AG04449 (cell line): ENCODE measurements around the gene NRG2.

Source experiments
- CTCF ChIA-PET: fragments of 350-600 bp; formaldehyde crosslinking; extraction: SDS; loops from one replicate; lab custom pipeline; 2021; ENCODE audit warnings: antibody characterized with exemption; lab: Yijun Ruan, JAX
- POLR2A ChIA-PET: fragments of 400-600, 350-600 bp; formaldehyde crosslinking; extraction: SDS; loops from one replicate; lab custom pipeline; 2020; ENCODE audit warnings: antibody characterized with exemption, inconsistent platforms; lab: Yijun Ruan, JAX
- DNase-seq: peaks from one replicate; pipeline ENCODE4 v3.0.0-alpha.2; 2010; ENCODE audit warnings: low read depth, low spot score
- H3K4me3 ChIP-seq: 2 replicates; pipeline ENCODE4 v1.5.1; 2011; ENCODE audit warnings: low read depth, mild to moderate bottlenecking, control low read depth, low read length
- CTCF ChIP-seq: IDR thresholded peaks from one replicate; pipeline ENCODE4 v1.5.1; 2011; ENCODE audit warnings: mild to moderate bottlenecking, moderate library complexity, low read length, control low read depth, inconsistent platforms; ENCODE audit not compliant: insufficient read depth; ENCODE audit errors: missing control alignments

Gene NRG2

GRCh38 chr5:139925650-139926640 lies 117.2 kb downstream of the NRG2 start:
- no peak for DNase-seq
- ChIA-PET POLR2A (no interaction called here), CTCF (interaction anchor here (1.3 kb wide), 1 partner anchor 42 kb away, joined by 4 read pairs; no protein-coding TSS in a partner anchor)
- no peak for TF ChIP-seq CTCF
- no peak overlapping the region for H3K4me3 ChIP-seq

GRCh38 chr5:139925216-139925562 lies 117.9 kb downstream of the NRG2 start:
- ChIA-PET POLR2A (no interaction called here), CTCF (no interaction called here)
- no peak for DNase-seq

GRCh38 chr5:139924294-139925215 lies 118.5 kb downstream of the NRG2 start:
- TF ChIP-seq CTCF, result no peak
- POLR2A ChIA-PET, result interaction anchor here (0.6 kb wide), 1 partner anchor 10 kb away, joined by 3 read pairs; no protein-coding TSS in a partner anchor
- CTCF ChIA-PET, result interaction anchor here (4.0 kb wide), 1 partner anchor 45 kb away, joined by 11 read pairs; no protein-coding TSS in a partner anchor

More at GRCh38 chr5:139925216-139925562, 117.9 kb downstream of the NRG2 start:
- H3K4me3 ChIP-seq, result no peak overlapping the region
- TF ChIP-seq CTCF, result no peak

GRCh38 chr5:139919308-139919707 lies 123.8 kb downstream of the NRG2 start:
- DNase-seq, result no peak
- TF ChIP-seq CTCF, result no peak
- no peak overlapping the region for H3K4me3 ChIP-seq
- ChIA-PET POLR2A (no interaction called here), CTCF (interaction anchor here (1.2 kb wide), 1 partner anchor 50 kb away, joined by 4 read pairs; no protein-coding TSS in a partner anchor)

More at GRCh38 chr5:139924294-139925215, 118.5 kb downstream of the NRG2 start:
- DNase-seq, result no peak
- H3K4me3 ChIP-seq, result no peak overlapping the region

GRCh38 chr5:139915834-139916233 lies 127.3 kb downstream of the NRG2 start:
- POLR2A ChIA-PET, result no interaction called here
- TF ChIP-seq CTCF, result no peak
- H3K4me3 ChIP-seq, result no peak overlapping the region
- no peak for DNase-seq
- CTCF ChIA-PET, result interaction anchor here (1.7 to 1.9 kb wide), 2 partner anchors 53 to 128 kb away, joined by 5 to 9 read pairs; no protein-coding TSS in a partner anchor
